Progenitor cell of endocrine pancreas (in vitro differentiated cells): ENCODE measurements around the gene MNT. TPM values are rescaled to one million over a fixed set of nuclear protein-coding genes. Genes with fewer than 3 reads are reported as not detected.

Experiments used
- DNase-seq: peaks from one replicate; pipeline ENCODE4 v3.0.0; 2021; ENCODE audit warnings: low spot score; ENCODE audit not compliant: unreplicated experiment
- H3K27ac Mint-ChIP-seq: 2 replicates; pipeline ENCODE4 v1.8.0; 2021; ENCODE audit warnings: mild to moderate bottlenecking, moderate library complexity, mixed read lengths
- H3K27me3 Mint-ChIP-seq: 2 replicates; pipeline ENCODE4 v1.8.0; 2021; ENCODE audit warnings: mixed read lengths
- H3K36me3 Mint-ChIP-seq: 2 replicates; pipeline ENCODE4 v1.8.0; 2022; ENCODE audit warnings: mixed read lengths; ENCODE audit not compliant: insufficient read depth
- H3K4me1 Mint-ChIP-seq: 2 replicates; pipeline ENCODE4 v1.8.0; 2021; ENCODE audit warnings: low read depth, mixed read lengths
- H3K4me3 Mint-ChIP-seq: 2 replicates; pipeline ENCODE4 v1.8.0; 2021; ENCODE audit warnings: low read depth, mild to moderate bottlenecking, moderate library complexity, mixed read lengths
- H3K9me3 Mint-ChIP-seq: 2 replicates; pipeline ENCODE4 v1.8.0; 2021; ENCODE audit warnings: low read depth, mixed read lengths
- CTCF ChIP-seq: fragments of 200-600 bp; sonication (generic); IDR thresholded peaks from one replicate; pipeline ENCODE4 v1.5.0; 2021; ENCODE audit warnings: antibody characterized with exemption, mild to moderate bottlenecking; ENCODE audit not compliant: unreplicated experiment
- total RNA-seq: library from RNA; stranded (reverse); gene quantifications from 2 replicates; pipeline ENCODE4 v1.2.1, GENCODE V29; 2021

Gene MNT
- total RNA-seq, 1 donor from 2014 or later = 32.1 TPM

DNA sequence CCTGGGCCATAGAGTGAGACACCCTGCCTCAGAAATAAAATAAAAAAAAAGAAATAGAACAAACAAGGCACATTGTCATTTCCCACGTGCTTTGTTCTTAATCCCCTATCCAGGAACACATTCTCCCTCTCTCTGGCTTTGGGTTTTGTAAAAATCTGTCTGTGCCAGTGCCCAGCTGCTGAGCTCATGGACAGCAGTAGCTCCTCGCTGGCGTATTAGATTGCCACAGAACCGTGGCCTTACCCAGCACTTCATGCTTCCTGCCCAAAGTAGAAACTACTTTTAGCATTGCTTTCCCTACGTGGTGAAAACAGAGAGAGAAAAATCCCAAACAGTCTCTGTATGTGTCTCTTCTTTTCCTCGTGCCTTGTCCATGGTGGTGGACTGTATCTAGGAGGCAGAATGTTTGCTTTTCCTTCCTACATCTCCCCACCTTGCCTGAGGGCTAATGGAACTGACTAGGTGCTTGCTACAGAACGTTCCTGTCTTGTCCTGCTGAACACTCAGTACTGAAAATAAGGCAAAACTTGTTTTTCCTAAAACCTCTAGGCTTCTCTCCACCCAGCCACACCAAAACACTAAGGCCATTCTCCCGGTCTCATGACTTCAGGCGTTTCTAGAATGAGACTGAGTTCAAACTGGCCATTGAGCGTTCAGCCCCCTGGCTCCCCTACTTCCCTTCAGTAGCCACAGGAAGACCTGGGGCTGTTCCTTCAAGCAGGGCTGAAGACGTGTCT lies 26.1 kb downstream of the MNT start:
- Mint-ChIP-seq H3K9me3 (no peaks in the 10 kb centered on the region), H3K27ac (no peak overlapping the region), H3K4me1 (no peaks in the 10 kb centered on the region), H3K27me3 (no peaks in the 10 kb centered on the region), H3K4me3 (no peak overlapping the region), H3K36me3 (peaks cover 3% of the 10 kb centered on the region)
- TF ChIP-seq CTCF = no peak
- DNase-seq = no peak

- Mint-ChIP-seq H3K27me3 (no peaks in the 10 kb centered on the region), H3K36me3 (peaks cover 5% of the 10 kb centered on the region), H3K4me1 (no peaks in the 10 kb centered on the region), H3K9me3 (no peaks in the 10 kb centered on the region), H3K27ac (no peak overlapping the region), H3K4me3 (no peak overlapping the region)
- DNase-seq = no peak
- TF ChIP-seq CTCF = no peak
Observed at GRCh38 chr17:2373179-2373578, 27.7 kb downstream of the MNT start.

DNA sequence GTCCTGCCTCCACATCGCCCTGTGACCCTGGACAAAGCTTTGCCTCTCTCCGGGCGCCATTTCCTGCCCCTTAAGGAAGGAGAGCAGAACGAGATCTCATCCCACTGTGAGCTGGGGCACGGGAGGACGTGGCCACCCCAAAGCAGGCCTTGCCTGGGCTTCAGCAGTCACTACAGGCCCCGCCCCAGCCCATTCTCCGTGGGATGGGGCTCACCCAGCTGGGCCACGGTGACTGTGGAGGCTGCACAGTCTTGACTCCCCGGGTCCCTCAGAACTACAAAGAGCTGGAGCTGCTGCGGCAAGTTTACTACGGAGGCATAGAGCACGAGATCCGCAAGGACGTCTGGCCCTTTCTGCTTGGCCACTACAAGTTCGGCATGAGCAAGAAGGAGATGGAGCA lies 28.2 kb downstream of the MNT start:
- TF ChIP-seq CTCF = no peak
- no peak for DNase-seq
- H3K4me3 Mint-ChIP-seq = no peak overlapping the region
- H3K9me3 Mint-ChIP-seq = no peaks in the 10 kb centered on the region
- H3K27ac Mint-ChIP-seq = no peak overlapping the region
- H3K36me3 Mint-ChIP-seq = peaks cover 5% of the 10 kb centered on the region
- H3K27me3 Mint-ChIP-seq = no peaks in the 10 kb centered on the region
- no peaks in the 10 kb centered on the region for H3K4me1 Mint-ChIP-seq

DNA sequence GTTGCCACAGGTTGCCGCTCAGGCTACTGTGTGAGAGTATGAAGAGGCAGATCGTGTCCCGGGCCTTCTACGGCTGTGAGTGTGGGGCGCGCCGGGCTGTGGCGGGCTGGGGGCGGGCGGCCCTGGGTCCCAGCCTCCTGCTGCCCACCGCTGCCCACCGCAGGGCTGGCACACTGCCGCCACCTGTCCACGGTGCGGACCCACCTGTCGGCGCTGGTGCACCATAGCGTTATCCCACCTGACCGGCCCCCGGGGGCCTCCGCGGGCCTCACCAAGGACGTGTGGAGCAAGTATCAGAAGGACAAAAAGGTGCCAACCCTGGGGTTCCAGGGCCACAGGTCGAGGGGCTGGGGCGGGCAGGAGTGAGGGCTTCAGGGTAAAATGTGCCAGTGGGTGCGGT lies 28.7 kb downstream of the MNT start:
- Mint-ChIP-seq H3K4me1 (no peaks in the 10 kb centered on the region), H3K9me3 (no peaks in the 10 kb centered on the region), H3K27ac (no peak overlapping the region), H3K27me3 (no peaks in the 10 kb centered on the region), H3K4me3 (no peak overlapping the region), H3K36me3 (peaks cover 5% of the 10 kb centered on the region)
- no peak for TF ChIP-seq CTCF
- no peak for DNase-seq

DNA sequence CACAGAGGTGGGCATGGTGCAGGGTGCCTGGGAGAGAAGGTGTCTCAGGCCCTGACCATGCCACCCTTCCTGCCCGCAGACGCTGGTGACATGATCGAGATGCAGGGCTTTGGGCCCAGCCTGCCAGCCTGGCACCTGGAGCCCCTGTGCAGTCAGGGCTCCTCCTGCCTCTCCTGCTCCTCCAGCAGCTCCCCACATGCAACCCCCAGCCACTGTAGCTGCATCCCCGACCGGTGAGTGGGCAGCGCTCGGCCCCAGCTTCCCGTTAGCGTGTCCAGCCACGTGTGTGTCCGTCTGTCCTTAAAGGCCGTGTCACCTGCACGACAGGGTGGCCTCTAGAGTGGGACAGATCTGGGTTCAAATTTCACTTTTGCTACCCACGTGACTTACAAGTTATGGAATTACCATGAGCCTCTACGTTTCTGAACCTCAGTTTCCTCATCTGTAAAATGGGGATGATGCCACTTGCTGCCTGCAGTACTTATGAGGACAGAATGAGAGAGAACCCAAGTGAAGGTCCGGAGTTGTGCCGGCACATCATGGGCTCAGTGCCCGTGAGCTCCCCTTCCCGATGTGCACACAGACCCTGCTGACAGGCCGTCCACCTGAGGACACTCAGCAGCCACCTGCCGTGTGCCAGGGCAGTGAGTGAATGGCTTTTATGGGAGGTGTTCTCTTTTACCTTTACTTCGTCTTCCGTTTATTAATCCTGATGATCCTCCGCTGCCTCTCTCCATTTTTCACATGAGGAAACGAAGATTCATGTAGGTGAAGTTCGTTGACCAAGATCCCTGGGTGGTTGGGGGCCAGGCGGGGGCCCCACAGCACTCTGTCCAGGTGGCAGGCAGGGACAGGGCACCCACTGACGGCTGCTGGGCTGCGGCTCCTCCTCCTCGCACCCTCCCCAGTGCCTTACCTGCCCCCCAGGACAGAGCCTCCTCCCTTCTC lies 29.4 kb downstream of the MNT start:
- Mint-ChIP-seq H3K27me3 (no peaks in the 10 kb centered on the region), H3K9me3 (no peaks in the 10 kb centered on the region), H3K4me3 (no peak overlapping the region), H3K27ac (no peak overlapping the region), H3K36me3 (peaks cover 7% of the 10 kb centered on the region), H3K4me1 (no peaks in the 10 kb centered on the region)
- TF ChIP-seq CTCF = no peak
- no peak for DNase-seq
